K562 (cell line): ENCODE measurements around the gene HEXD. TPM values are rescaled to one million over a fixed set of nuclear protein-coding genes. Genes with fewer than 3 reads are reported as not detected.

Experiments used
- ARHGAP35 ChIP-seq: fragments of 450-650 bp; IDR thresholded peaks from 2 replicates; pipeline ENCODE4 v1.6.1; 2018; ENCODE audit not compliant: partially characterized antibody
- ASH1L ChIP-seq: fragments of 450-650 bp; IDR thresholded peaks from 2 replicates; pipeline ENCODE4 v1.6.1; 2018; ENCODE audit warnings: borderline replicate concordance, mild to moderate bottlenecking, low read depth; ENCODE audit not compliant: partially characterized antibody
- EGR1 ChIP-seq: fragments of 450-650 bp; conservative IDR thresholded peaks from 2 replicates; pipeline ENCODE4 v1.6.1; 2017; ENCODE audit warnings: mild to moderate bottlenecking
- ELF1 ChIP-seq: fragments of 200-800 bp; sonication (Bioruptor generic); IDR thresholded peaks from 2 replicates; pipeline ENCODE4 v1.6.1; 2016; ENCODE audit warnings: missing genetic modification characterization, missing compliant biosample characterization
- FOXK2 ChIP-seq, 2 experiments: fragments of 450-650 bp; IDR thresholded peaks in 1 of 2; conservative IDR thresholded peaks in 1 of 2; 2 replicates each; pipeline ENCODE4 v1.6.1; 2016; ENCODE audit warnings: low read depth in 2 of 2, mild to moderate bottlenecking in 1 of 2
- GTF2E2 ChIP-seq: fragments of 200-800 bp; sonication (Bioruptor generic); IDR thresholded peaks from 2 replicates; pipeline ENCODE4 v1.6.1; 2016; ENCODE audit warnings: missing genetic modification characterization, missing compliant biosample characterization
- HBP1 ChIP-seq: fragments of 450-650 bp; formaldehyde crosslinking; IDR thresholded peaks from 2 replicates; pipeline ENCODE4 v1.4.0; 2022; ENCODE audit warnings: missing genetic modification characterization
- KDM2B ChIP-seq: fragments of 250-450 bp; sonication (Bioruptor Pico); IDR thresholded peaks from 2 replicates; pipeline ENCODE4 v1.8.0; 2021; ENCODE audit warnings: mild to moderate bottlenecking, moderate library complexity
- NR4A1 ChIP-seq, 2 experiments: fragments of 250-450 bp in 1 of 2; fragments of 450-650 bp in 1 of 2; sonication (Bioruptor Pico) in 1 of 2; IDR thresholded peaks; 2 replicates each; pipeline versions ENCODE4 v1.4.0 to v1.6.1; 2016 to 2020; ENCODE audit warnings: mild to moderate bottlenecking in 2 of 2, missing compliant biosample characterization in 1 of 2, missing genetic modification characterization in 1 of 2, moderate library complexity in 1 of 2
- ZFP36 ChIP-seq: fragments of 150-350 bp; IDR thresholded peaks from 2 replicates; pipeline ENCODE4 v1.6.1; 2018; ENCODE audit warnings: low read length, low read depth; ENCODE audit not compliant: partially characterized antibody
- ZNF165 ChIP-seq: fragments of 250-450 bp; sonication (Bioruptor Pico); IDR thresholded peaks from 2 replicates; pipeline ENCODE4 v1.4.0; 2020; ENCODE audit warnings: borderline replicate concordance
- polyA plus RNA-seq, 8 experiments: library from polyadenylated mRNA; depleted of rRNA in 4 of 8; stranded (reverse) in 5 of 8; unstranded in 3 of 8; fragments of >200 nt; fragmentation: Nextera tagmentation in 2 of 8; fragmentation: Illumina TruSeq in 1 of 8; extraction: Ambion mirVana in 2 of 8; extraction: Trizol in 1 of 8; gene quantifications; 2 replicates each; pipeline versions ENCODE4 v1.2.1 to v1.2.3, GENCODE V29; 2011 to 2014; ENCODE audit warnings: inconsistent platforms in 1 of 8, missing spikeins in 1 of 8
- total RNA-seq, 7 experiments: library from RNA; depleted of rRNA in 6 of 7; stranded (reverse); fragments of >200 nt in 6 of 7; fragmentation: Illumina TruSeq in 2 of 7; extraction: Trizol in 2 of 7; gene quantifications; 2 replicates each; pipeline versions ENCODE4 v1.2.1 to v1.2.3, GENCODE V29; 2011 to 2021; ENCODE audit warnings: low replicate concordance in 1 of 7
- TF ChIP-seq, protein P1 (sequence below), 2 experiments: fragments of 250-450 bp in 1 of 2; fragments of 450-650 bp in 1 of 2; sonication (Bioruptor Pico) in 1 of 2; IDR thresholded peaks; 2 replicates each; pipeline versions ENCODE4 v1.6.1 to v1.8.0; 2016 to 2021; ENCODE audit warnings: mild to moderate bottlenecking in 2 of 2, moderate library complexity in 2 of 2, missing compliant biosample characterization in 1 of 2, missing genetic modification characterization in 1 of 2
- TF ChIP-seq, protein P2 (sequence below), 2 experiments: fragments of 450-650 bp in 1 of 2; sonication (generic) in 1 of 2; formaldehyde crosslinking; conservative IDR thresholded peaks; 2 replicates each; pipeline versions ENCODE4 v1.4.0 to v1.8.1; 2020 to 2022; ENCODE audit warnings: mild to moderate bottlenecking in 1 of 2, missing genetic modification reagents in 1 of 2
- TF ChIP-seq, protein P3 (sequence below): fragments of 450-650 bp; IDR thresholded peaks from 2 replicates; pipeline ENCODE4 v1.6.1; 2016; ENCODE audit warnings: missing biosample characterization, missing genetic modification characterization

HEXD gene
- total and polyA plus RNA-seq, 9 of the 15 experiments (the other 6 are each of a cell fraction or from before 2014, with no cell fraction given) = 1.0 to 25.3 (median 10.0) TPM

DNA sequence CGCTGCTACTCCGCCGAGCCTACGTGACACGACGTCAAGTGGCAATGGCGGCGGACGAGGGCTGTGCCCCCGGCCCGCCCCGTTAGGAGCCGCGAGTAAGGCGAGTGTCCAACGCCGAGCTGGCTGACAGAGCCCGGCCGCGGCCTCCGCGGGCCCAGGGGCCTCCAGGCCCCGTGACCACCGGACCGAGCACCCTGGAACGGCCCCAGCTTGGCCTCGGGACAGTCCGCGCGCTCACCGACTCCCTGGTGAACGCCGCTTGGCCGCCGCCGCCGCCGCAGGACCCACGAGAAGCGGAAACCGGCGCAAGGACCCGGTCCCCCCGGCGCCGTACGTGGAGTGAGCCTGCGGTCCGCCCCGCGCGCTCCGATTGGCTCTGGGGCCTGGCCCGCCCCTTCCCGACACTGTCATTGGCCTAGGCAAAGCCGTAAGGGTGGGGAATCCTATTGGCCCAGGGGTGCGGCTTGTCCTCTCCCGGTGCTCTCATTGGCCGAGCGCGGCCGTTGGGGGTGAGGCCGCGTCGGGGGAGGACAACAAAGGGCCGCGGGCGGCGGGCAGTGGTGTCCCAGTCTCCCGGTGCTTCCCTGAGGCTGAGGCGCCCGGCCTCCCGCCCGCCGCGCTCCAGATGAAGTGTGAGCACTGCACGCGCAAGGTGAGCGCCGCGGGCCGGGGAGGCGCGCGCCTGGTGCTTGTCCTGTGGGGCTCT lies 40.2 kb downstream of the HEXD start, which contains the start of gene NARF (continued):
- TF ChIP-seq, protein P1, sequence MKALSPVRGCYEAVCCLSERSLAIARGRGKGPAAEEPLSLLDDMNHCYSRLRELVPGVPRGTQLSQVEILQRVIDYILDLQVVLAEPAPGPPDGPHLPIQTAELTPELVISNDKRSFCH (CRISPR knock-in tag; IDR thresholded peaks at IDR 0.05) = no peak
- TF ChIP-seq, protein P1 (tag; IDR thresholded peaks at IDR 0.05) = peak; percentile 84; the same call in 1 of the 2 replicates
- TF ChIP-seq GTF2E2 (tag) (peak; percentile 95), NR4A1 (CRISPR knock-in tag; IDR thresholded peaks at IDR 0.05) (peak; percentile 87; the same call in 1 of the 2 replicates), NR4A1 (tag; IDR thresholded peaks at IDR 0.05) (no peak), ZFP36 (peak; percentile 27), HBP1 (CRISPR knock-in tag) (0 out of 2 replicates have a peak, but pooled peaks have one; percentile 14), ASH1L (peak; percentile 94), ARHGAP35 (no peak), FOXK2 (conservative IDR thresholded peaks at IDR 0.05 in 1 of 2, IDR thresholded peaks at IDR 0.05 in 1 of 2; ENCODE audit: low read depth in 2 of 2) (peak; percentile 79 to 94), KDM2B (CRISPR knock-in tag) (no peak), ELF1 (tag) (peak; percentile 64; the same call in 1 of the 2 replicates), EGR1 (peak; percentile 23; the same call in 1 of the 2 replicates), ZNF165 (CRISPR knock-in tag) (0 out of 2 replicates have a peak, but pooled peaks have one; percentile 32)
- TF ChIP-seq, protein P2, sequence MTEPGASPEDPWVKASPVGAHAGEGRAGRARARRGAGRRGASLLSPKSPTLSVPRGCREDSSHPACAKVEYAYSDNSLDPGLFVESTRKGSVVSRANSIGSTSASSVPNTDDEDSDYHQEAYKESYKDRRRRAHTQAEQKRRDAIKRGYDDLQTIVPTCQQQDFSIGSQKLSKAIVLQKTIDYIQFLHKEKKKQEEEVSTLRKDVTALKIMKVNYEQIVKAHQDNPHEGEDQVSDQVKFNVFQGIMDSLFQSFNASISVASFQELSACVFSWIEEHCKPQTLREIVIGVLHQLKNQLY (CRISPR knock-in tag; conservative IDR thresholded peaks at IDR 0.05) = no peak
- TF ChIP-seq, protein P3, sequence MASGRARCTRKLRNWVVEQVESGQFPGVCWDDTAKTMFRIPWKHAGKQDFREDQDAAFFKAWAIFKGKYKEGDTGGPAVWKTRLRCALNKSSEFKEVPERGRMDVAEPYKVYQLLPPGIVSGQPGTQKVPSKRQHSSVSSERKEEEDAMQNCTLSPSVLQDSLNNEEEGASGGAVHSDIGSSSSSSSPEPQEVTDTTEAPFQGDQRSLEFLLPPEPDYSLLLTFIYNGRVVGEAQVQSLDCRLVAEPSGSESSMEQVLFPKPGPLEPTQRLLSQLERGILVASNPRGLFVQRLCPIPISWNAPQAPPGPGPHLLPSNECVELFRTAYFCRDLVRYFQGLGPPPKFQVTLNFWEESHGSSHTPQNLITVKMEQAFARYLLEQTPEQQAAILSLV (tag) = no peak
